Panc1 (cell line): ENCODE measurements around the gene TP73. TPM values are rescaled to one million over a fixed set of nuclear protein-coding genes. Genes with fewer than 3 reads are reported as not detected.

Source experiments
- ATAC-seq: fragments of 200-7000 bp; cut with Tn5 transposase; 2 replicates; pipeline ENCODE4 v1.9.1; 2020; ENCODE audit warnings: mild to moderate bottlenecking, moderate library complexity
- BruUV-seq: library from RNA; stranded (reverse); fragments of 400-500 nt; replicated peaks from 2 replicates; lab custom pipeline; 2021; lab: Mats Ljungman, UMichigan
- CTCF ChIA-PET: fragments of 300-600 bp; sonication (Branson Sonifier 250); formaldehyde crosslinking; loops from one replicate; lab custom pipeline; 2022; ENCODE audit warnings: antibody characterized with exemption; lab: Charles Lee
- POLR2A ChIA-PET: fragments of 300-600 bp; sonication (Branson Sonifier 250); formaldehyde crosslinking; loops from one replicate; lab custom pipeline; 2022; ENCODE audit warnings: antibody characterized with exemption; lab: Charles Lee
- DNase-seq: peaks from one replicate; pipeline ENCODE4 v3.0.0-alpha.2; 2010; ENCODE audit warnings: low read depth, low spot score
- H3K27ac ChIP-seq: 2 replicates; pipeline ENCODE4 v1.5.1; 2011; ENCODE audit warnings: mild to moderate bottlenecking, low read length, inconsistent platforms
- H3K27me3 ChIP-seq: fragments of 200-500 bp; sonication (Bioruptor generic); 2 replicates; pipeline ENCODE4 v1.6.0; 2014; ENCODE audit warnings: low read length, inconsistent platforms; ENCODE audit not compliant: control insufficient read depth, insufficient read depth
- H3K36me3 ChIP-seq: fragments of 200-500 bp; sonication (Bioruptor generic); 2 replicates; pipeline ENCODE4 v1.5.1; 2014; ENCODE audit warnings: inconsistent platforms, mild to moderate bottlenecking, low read length, moderate library complexity; ENCODE audit not compliant: control insufficient read depth, insufficient read depth
- H3K4me1 ChIP-seq: 2 replicates; pipeline ENCODE4 v1.5.1; 2011; ENCODE audit warnings: inconsistent platforms, mild to moderate bottlenecking, low read length, moderate library complexity; ENCODE audit not compliant: control insufficient read depth, insufficient read depth
- H3K4me3 ChIP-seq, 2 experiments: 2 replicates each; pipeline ENCODE4 v1.5.1; 2011 to 2012; ENCODE audit warnings: low read depth in 2 of 2, low read length in 2 of 2, mild to moderate bottlenecking in 2 of 2, inconsistent platforms in 1 of 2, moderate library complexity in 1 of 2
- H3K9me3 ChIP-seq: fragments of 200-500 bp; sonication (Bioruptor generic); 2 replicates; pipeline ENCODE4 v1.5.1; 2014; ENCODE audit warnings: low read depth, mild to moderate bottlenecking, inconsistent platforms, low read length, moderate library complexity; ENCODE audit not compliant: control insufficient read depth, insufficient read depth
- POLR2AphosphoS5 ChIP-seq: IDR thresholded peaks from 2 replicates; pipeline ENCODE4 v1.6.1; 2012; ENCODE audit warnings: mild to moderate bottlenecking, low read depth, low read length, moderate library complexity
- SIN3A ChIP-seq: IDR thresholded peaks from 2 replicates; pipeline ENCODE4 v1.6.1; 2012; ENCODE audit warnings: low read depth, mild to moderate bottlenecking, low read length, moderate library complexity, borderline replicate concordance; ENCODE audit not compliant: insufficient read depth
- TCF7L2 ChIP-seq: IDR thresholded peaks from 2 replicates; pipeline ENCODE4 v1.6.1; 2011; ENCODE audit warnings: mild to moderate bottlenecking, low read depth, low read length, inconsistent platforms
- in situ Hi-C: cut with HindIII; loops from 2 replicates; pipeline ENCODE4 v1.10.0; 2016; ENCODE audit warnings: low sequenced_read_pairs, low pct_unique_long_range_greater_than_20kb
- intact Hi-C: fragments of 100-400 bp; cut with micrococcal nuclease; formaldehyde crosslinking; loops from one replicate; pipeline ENCODE4 v1.10.0; 2022; ENCODE audit not compliant: unreplicated experiment
- total RNA-seq: library from RNA; stranded (reverse); gene quantifications from one replicate; pipeline ENCODE4 v1.2.1, GENCODE V29; 2021; ENCODE audit not compliant: unreplicated experiment
- TF ChIP-seq, protein P1 (sequence below): fragments of 450-650 bp; IDR thresholded peaks from 2 replicates; pipeline ENCODE4 v1.5.1; 2017; ENCODE audit warnings: mild to moderate bottlenecking
- TF ChIP-seq, protein P2 (sequence below), 2 experiments: IDR thresholded peaks; 2 replicates each; pipeline ENCODE4 v1.6.1; 2011 to 2012; ENCODE audit warnings: low read depth in 2 of 2, control low read depth in 1 of 2, low read length in 1 of 2, mild to moderate bottlenecking in 1 of 2, moderate library complexity in 1 of 2; ENCODE audit not compliant: insufficient read depth in 1 of 2

The TP73 gene
- total RNA-seq, 1 experiment from 2014 or later, result 4.7 TPM

DNA sequence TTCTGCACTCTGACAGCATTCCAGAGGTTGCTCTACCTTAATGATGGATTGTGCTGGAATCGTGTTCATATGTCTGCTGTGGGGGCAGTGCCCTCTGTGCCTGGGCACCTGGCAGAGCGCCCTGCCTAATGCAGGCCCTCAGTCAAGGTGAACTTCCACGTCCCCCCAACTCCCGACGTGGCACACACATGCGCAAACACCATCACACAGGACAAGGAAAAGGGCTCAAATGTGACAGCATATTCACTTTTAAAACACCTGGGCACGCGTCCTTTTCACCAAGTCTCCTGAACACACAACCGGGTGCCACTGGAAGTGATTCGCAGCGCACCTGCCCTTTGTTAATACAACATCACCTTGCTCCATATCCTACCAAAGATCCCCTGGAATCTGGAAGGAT lies 15.8 kb upstream of the TP73 start:
- intact Hi-C loops (no loop called here), in situ Hi-C loops (no loop called here)
- POLR2A ChIA-PET, result no interaction called here
- ATAC-seq (no peak), DNase-seq (no peak)
- CTCF ChIA-PET, result no interaction called here
- Histone ChIP-seq H3K4me1 (no peaks in the 10 kb centered on the region), H3K4me3 (no peak overlapping the region), H3K9me3 (no peaks in the 10 kb centered on the region), H3K27me3 (no peaks in the 10 kb centered on the region), H3K36me3 (peaks cover 3% of the 10 kb centered on the region; the same call in 1 of the 2 replicates), H3K27ac (no peak overlapping the region)
- no TSS peak for BruUV-seq
- TF ChIP-seq, protein P1, sequence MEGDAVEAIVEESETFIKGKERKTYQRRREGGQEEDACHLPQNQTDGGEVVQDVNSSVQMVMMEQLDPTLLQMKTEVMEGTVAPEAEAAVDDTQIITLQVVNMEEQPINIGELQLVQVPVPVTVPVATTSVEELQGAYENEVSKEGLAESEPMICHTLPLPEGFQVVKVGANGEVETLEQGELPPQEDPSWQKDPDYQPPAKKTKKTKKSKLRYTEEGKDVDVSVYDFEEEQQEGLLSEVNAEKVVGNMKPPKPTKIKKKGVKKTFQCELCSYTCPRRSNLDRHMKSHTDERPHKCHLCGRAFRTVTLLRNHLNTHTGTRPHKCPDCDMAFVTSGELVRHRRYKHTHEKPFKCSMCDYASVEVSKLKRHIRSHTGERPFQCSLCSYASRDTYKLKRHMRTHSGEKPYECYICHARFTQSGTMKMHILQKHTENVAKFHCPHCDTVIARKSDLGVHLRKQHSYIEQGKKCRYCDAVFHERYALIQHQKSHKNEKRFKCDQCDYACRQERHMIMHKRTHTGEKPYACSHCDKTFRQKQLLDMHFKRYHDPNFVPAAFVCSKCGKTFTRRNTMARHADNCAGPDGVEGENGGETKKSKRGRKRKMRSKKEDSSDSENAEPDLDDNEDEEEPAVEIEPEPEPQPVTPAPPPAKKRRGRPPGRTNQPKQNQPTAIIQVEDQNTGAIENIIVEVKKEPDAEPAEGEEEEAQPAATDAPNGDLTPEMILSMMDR, result no peak
- TF ChIP-seq TCF7L2 (no peak), SIN3A (no peak), POLR2AphosphoS5 (no peak)
- TF ChIP-seq, protein P2, sequence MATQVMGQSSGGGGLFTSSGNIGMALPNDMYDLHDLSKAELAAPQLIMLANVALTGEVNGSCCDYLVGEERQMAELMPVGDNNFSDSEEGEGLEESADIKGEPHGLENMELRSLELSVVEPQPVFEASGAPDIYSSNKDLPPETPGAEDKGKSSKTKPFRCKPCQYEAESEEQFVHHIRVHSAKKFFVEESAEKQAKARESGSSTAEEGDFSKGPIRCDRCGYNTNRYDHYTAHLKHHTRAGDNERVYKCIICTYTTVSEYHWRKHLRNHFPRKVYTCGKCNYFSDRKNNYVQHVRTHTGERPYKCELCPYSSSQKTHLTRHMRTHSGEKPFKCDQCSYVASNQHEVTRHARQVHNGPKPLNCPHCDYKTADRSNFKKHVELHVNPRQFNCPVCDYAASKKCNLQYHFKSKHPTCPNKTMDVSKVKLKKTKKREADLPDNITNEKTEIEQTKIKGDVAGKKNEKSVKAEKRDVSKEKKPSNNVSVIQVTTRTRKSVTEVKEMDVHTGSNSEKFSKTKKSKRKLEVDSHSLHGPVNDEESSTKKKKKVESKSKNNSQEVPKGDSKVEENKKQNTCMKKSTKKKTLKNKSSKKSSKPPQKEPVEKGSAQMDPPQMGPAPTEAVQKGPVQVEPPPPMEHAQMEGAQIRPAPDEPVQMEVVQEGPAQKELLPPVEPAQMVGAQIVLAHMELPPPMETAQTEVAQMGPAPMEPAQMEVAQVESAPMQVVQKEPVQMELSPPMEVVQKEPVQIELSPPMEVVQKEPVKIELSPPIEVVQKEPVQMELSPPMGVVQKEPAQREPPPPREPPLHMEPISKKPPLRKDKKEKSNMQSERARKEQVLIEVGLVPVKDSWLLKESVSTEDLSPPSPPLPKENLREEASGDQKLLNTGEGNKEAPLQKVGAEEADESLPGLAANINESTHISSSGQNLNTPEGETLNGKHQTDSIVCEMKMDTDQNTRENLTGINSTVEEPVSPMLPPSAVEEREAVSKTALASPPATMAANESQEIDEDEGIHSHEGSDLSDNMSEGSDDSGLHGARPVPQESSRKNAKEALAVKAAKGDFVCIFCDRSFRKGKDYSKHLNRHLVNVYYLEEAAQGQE (IDR thresholded peaks at IDR 0.05; ENCODE audit: insufficient read depth in 1 of 2, low read depth in 2 of 2, low read length in 1 of 2), result no peak

DNA sequence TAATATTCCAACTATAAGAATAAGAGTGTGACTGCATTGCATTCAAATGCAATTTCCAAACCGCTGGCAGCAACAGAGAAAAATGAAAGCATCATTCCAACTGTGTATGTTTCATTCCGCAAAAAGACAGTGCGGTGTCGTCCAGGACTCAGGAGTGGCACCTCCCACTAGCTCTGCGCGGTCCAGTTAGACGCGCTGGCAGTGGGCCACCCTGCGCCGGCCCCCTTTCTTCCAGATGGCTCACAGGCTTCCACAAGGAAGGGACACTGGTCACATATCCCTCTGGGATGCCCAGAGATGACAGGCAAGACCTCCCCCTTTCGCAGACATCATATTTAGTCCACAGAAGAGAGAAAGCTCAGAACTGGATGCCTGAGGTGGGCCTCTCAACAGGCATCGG lies 14.3 kb upstream of the TP73 start:
- no peaks in the 10 kb centered on the region for H3K9me3 ChIP-seq
- in situ Hi-C loops, result no loop called here
- TF ChIP-seq POLR2AphosphoS5 (no peak), TCF7L2 (no peak)
- TF ChIP-seq, protein P2 (IDR thresholded peaks at IDR 0.05; ENCODE audit: insufficient read depth in 1 of 2, low read depth in 2 of 2, low read length in 1 of 2), result no peak
- ChIA-PET CTCF (no interaction called here), POLR2A (no interaction called here)
- H3K27ac ChIP-seq, result no peak overlapping the region
- H3K27me3 ChIP-seq, result no peaks in the 10 kb centered on the region
- peaks cover 2% of the 10 kb centered on the region; the same call in 1 of the 2 replicates for H3K36me3 ChIP-seq
- no peak for ATAC-seq
- no peak overlapping the region for H3K4me3 ChIP-seq
- BruUV-seq, result no TSS peak
- DNase-seq, result no peak
- intact Hi-C loops, result no loop called here
- no peaks in the 10 kb centered on the region for H3K4me1 ChIP-seq
